ENCODE results near the gene ECE1. TPM values are rescaled to one million over a fixed set of nuclear protein-coding genes. Genes with fewer than 3 reads are reported as not detected.
A peak's percentile ranks its signal among the peaks of the same experiment; 100 is the strongest.

The ECE1 gene
- total and polyA plus RNA-seq, 2 donors (not counting 3 experiments of a cell fraction or from before 2014, with no cell fraction given): 437 to 562 TPM

DNA sequence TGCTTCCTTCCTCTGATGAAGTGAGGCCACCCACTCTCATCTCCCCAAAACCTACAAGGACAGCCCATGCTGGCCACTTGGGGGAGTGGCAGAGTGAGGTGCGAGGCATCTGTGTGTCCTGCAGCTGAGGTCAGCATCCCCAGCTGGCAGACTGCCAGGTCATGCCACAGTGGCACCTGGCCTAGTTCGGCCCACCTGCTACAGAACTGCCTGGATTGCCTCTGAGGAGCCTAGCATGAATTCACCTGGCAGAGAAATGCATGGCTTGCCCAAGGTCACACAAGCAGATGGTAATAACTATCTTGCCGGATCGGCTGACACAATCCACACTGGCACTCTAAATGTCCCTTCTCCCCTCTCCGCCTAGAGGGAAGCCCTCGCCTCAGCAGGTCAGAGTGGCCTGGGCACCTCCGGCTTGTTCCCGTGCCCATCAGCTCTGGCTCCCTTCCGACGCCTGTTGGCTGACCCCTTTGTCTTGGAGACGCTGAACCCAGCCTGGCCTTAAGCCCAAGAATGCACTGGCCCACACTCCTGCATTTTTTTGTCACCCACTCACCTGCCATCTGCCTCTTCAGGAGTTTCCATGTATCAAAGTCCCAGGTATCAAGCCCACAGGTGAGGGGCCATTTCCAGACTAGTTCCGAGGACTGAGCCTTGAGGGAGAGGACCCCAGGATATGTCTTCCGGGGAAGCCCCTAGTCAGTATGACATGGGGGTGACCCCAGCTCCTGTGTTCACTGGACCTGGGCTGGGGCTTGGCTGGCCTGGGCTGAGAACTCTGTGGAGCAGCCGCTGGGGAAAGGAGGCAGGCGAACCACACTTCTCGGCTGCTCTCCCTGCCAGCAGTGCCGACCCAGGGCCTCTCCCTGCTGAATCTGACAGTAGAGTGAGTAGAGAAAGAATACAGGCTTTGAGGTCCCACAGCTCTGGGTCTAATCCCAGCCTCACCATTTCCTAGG lies 21.7 kb downstream of the ECE1 start:
- intact Hi-C loops (cut with micrococcal nuclease) (no loop called here), dilution Hi-C loops (cut with MboI; ENCODE audit: extremely low pct_ligation_motif_present, low sequenced_read_pairs) (no loop called here)
- Histone ChIP-seq H3K4me1 (ENCODE audit: control insufficient read depth, extremely low read depth, insufficient read depth, low read length) (peaks cover 57% of the 10 kb centered on the region), H3K9me1 (replicated peaks; ENCODE audit: control insufficient read depth, extremely low read depth, insufficient read depth, low read length) (no peaks in the 10 kb centered on the region), H2AFZ (ENCODE audit: low read depth, low read length) (no peak overlapping the region), H3K4me2 (ENCODE audit: insufficient read depth, low read length) (no peak overlapping the region), H3K27ac (ENCODE audit: insufficient read depth, low read depth, low read length) (peak overlapping the region; percentile 32), H3K27me3 (ENCODE audit: control insufficient read depth in 2 of 2, insufficient read depth in 2 of 2, low read length in 2 of 2) (no peaks in the 10 kb centered on the region), H3K9me3 (replicated peaks; ENCODE audit: control insufficient read depth, insufficient read depth, low read length) (no peaks in the 10 kb centered on the region), H3K36me3 (ENCODE audit: control insufficient read depth in 2 of 2, extremely low read depth in 1 of 2, insufficient read depth in 2 of 2, low read length in 2 of 2) (peaks cover 33 to 58% of the 10 kb centered on the region in 2 experiments), H3K4me3 (replicated peaks in 1 of 3; ENCODE audit: insufficient read depth in 1 of 3, low read depth in 1 of 3, low read length in 3 of 3) (no peak overlapping the region), H3K79me2 (ENCODE audit: control insufficient read depth, insufficient read depth, low read length) (peaks cover 86% of the 10 kb centered on the region), H4K20me1 (replicated peaks; ENCODE audit: control insufficient read depth, extremely low read depth, insufficient read depth, low read length) (no peaks in the 10 kb centered on the region), H3K9ac (replicated peaks; ENCODE audit: extremely low read depth, insufficient read depth, low read length) (no peak overlapping the region)
- TF ChIP-seq EZH2 (IDR thresholded peaks at IDR 0.05; ENCODE audit: borderline replicate concordance, low read depth, low read length, severe bottlenecking): no peak
- TF ChIP-seq POLR2A (IDR thresholded peaks at IDR 0.05; ENCODE audit: low read depth, low read length): no peak
- TF ChIP-seq, protein P1, sequence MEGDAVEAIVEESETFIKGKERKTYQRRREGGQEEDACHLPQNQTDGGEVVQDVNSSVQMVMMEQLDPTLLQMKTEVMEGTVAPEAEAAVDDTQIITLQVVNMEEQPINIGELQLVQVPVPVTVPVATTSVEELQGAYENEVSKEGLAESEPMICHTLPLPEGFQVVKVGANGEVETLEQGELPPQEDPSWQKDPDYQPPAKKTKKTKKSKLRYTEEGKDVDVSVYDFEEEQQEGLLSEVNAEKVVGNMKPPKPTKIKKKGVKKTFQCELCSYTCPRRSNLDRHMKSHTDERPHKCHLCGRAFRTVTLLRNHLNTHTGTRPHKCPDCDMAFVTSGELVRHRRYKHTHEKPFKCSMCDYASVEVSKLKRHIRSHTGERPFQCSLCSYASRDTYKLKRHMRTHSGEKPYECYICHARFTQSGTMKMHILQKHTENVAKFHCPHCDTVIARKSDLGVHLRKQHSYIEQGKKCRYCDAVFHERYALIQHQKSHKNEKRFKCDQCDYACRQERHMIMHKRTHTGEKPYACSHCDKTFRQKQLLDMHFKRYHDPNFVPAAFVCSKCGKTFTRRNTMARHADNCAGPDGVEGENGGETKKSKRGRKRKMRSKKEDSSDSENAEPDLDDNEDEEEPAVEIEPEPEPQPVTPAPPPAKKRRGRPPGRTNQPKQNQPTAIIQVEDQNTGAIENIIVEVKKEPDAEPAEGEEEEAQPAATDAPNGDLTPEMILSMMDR (IDR thresholded peaks at IDR 0.05; ENCODE audit: extremely low read depth in 1 of 2, insufficient read depth in 1 of 2, low read depth in 1 of 2, low read length in 2 of 2): peak in 1 of 2 donors; percentile 13
- no peak for TF ChIP-seq GATA2 (IDR thresholded peaks at IDR 0.05; ENCODE audit: insufficient read depth, insufficient read length, low read depth, low read length)
- TF ChIP-seq POLR2AphosphoS5 (IDR thresholded peaks at IDR 0.05; ENCODE audit: insufficient read depth, low read depth, low read length): peak; percentile 42
- no peak for TF ChIP-seq FOS (IDR thresholded peaks at IDR 0.05; ENCODE audit: borderline replicate concordance, insufficient read depth, low read length)
- POLR2A ChIA-PET: interaction anchor here (0.8 kb wide), 1 partner anchor 14 kb away, joined by 3 read pairs; no protein-coding TSS in a partner anchor
- peak; percentile 28 for DNase-seq (ENCODE audit: low read depth, low spot score)
- CTCF ChIA-PET: interaction anchor here (0.7 to 6.1 kb wide), 12 partner anchors 11 to 100 kb away, joined by 3 to 298 read pairs (median 42); no protein-coding TSS in a partner anchor
- BruUV-seq (replicated peaks): no TSS peak
- FAIRE-seq: peak; percentile 66
